Fibroblast of lung (primary cell): ENCODE measurements around the gene GPATCH1.

Experiments
- EZH2 ChIP-seq: IDR thresholded peaks from 2 replicates; pipeline ENCODE4 v1.5.1; 2012; ENCODE audit warnings: low read length, control low read depth, mild to moderate bottlenecking; ENCODE audit errors: missing control alignments
- TF ChIP-seq, protein P1 (sequence below), 2 donors: IDR thresholded peaks in 1 of 2; conservative IDR thresholded peaks in 1 of 2; 1 replicate in 1 of 2; 2 replicates in 1 of 2; pipeline ENCODE4 v1.5.1; 2011 to 2012; ENCODE audit warnings: low read length in 2 of 2, control low read depth in 1 of 2, inconsistent platforms in 1 of 2, low read depth in 1 of 2, mild to moderate bottlenecking in 1 of 2

DNA sequence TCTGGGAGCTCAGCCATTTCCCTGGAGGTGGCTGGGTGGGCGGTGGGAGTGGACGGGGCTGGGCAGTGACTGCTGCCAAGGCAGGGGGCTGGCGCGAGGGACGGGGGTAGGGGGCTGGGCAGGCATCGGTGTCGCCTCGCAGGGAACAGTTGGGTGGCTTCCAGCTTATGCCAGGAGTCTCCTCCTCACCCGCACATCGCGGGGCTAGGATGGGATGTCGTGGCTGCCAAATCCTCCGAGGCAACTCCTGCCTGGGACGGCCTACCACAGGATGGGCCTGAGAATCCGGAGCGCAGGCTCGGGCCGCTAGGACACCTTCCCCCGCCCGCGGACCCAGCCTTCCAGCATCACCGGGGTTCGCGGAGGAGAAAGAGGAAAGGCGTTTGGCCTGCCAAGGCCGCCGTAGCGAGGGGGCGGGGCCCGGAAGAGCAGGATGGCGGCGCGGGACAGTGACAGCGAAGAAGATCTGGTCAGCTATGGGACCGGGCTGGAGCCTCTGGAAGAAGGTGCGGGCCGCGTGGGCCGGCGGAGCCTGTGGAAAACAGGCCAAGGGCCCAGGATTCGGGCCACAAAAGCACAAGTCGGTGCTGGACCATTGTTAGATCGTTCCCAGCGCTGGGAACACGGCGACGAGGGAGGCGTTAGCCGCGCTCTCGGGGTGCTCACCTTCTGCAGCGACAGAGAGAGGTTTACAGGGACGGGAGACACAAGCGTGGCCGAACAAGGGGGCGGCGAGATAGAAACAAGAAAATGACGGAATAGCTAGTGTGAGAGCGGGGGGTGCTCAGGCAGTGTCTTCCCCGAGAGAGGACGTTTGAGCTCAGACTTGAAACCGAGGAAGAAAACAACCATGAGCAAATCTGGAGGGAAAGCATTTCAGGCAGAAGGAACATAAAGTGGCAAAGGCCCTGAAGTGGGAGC is at the start of gene GPATCH1:
- TF ChIP-seq, protein P1, sequence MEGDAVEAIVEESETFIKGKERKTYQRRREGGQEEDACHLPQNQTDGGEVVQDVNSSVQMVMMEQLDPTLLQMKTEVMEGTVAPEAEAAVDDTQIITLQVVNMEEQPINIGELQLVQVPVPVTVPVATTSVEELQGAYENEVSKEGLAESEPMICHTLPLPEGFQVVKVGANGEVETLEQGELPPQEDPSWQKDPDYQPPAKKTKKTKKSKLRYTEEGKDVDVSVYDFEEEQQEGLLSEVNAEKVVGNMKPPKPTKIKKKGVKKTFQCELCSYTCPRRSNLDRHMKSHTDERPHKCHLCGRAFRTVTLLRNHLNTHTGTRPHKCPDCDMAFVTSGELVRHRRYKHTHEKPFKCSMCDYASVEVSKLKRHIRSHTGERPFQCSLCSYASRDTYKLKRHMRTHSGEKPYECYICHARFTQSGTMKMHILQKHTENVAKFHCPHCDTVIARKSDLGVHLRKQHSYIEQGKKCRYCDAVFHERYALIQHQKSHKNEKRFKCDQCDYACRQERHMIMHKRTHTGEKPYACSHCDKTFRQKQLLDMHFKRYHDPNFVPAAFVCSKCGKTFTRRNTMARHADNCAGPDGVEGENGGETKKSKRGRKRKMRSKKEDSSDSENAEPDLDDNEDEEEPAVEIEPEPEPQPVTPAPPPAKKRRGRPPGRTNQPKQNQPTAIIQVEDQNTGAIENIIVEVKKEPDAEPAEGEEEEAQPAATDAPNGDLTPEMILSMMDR (conservative IDR thresholded peaks at IDR 0.05 in 1 of 2, IDR thresholded peaks at IDR 0.05 in 1 of 2; ENCODE audit: low read depth in 1 of 2, low read length in 2 of 2), result no peak
- TF ChIP-seq EZH2, result no peak
